Ovary (tissue), 3 donors: ENCODE results near the gene ROCK1.

Experiments used
- EP300 ChIP-seq: sonication (generic); formaldehyde crosslinking; IDR thresholded peaks from one replicate; pipeline ENCODE4 v1.6.1; 2017; ENCODE audit warnings: antibody characterized with exemption
- POLR2A ChIP-seq: fragments of 450-650 bp; IDR thresholded peaks from one replicate; pipeline ENCODE4 v1.6.1; 2017; ENCODE audit warnings: antibody characterized with exemption, mild to moderate bottlenecking, moderate library complexity
- TF ChIP-seq, protein P1 (sequence below), 3 donors: fragments of 450-650 bp in 2 of 3; fragments of 200-600 bp in 1 of 3; IDR thresholded peaks; one replicate each; pipeline versions ENCODE4 v1.5.1 to v1.8.0; 2016 to 2022; ENCODE audit warnings: antibody characterized with exemption in 3 of 3, mild to moderate bottlenecking in 1 of 3
- donor health status: DM: no; HTN: no; CAD: no.

DNA sequence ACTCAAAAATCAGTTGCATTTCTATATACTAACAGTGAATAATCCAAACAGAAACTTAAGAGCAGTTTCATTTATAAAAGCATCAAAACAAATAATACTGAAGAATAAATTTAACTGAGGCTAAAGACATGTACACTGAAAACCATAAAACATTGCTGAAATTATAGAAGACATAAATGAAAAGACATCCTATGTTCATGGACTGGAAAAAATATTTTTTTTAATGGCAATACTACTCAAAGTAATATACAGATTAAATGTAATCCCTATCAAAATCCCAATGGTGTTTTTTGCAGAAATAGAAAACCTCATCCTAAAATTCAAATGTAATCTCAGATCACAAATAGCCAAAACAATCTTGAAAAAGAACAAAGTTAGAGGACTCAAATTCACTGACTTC lies 28.6 kb downstream of the ROCK1 start:
- TF ChIP-seq, protein P1, sequence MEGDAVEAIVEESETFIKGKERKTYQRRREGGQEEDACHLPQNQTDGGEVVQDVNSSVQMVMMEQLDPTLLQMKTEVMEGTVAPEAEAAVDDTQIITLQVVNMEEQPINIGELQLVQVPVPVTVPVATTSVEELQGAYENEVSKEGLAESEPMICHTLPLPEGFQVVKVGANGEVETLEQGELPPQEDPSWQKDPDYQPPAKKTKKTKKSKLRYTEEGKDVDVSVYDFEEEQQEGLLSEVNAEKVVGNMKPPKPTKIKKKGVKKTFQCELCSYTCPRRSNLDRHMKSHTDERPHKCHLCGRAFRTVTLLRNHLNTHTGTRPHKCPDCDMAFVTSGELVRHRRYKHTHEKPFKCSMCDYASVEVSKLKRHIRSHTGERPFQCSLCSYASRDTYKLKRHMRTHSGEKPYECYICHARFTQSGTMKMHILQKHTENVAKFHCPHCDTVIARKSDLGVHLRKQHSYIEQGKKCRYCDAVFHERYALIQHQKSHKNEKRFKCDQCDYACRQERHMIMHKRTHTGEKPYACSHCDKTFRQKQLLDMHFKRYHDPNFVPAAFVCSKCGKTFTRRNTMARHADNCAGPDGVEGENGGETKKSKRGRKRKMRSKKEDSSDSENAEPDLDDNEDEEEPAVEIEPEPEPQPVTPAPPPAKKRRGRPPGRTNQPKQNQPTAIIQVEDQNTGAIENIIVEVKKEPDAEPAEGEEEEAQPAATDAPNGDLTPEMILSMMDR (IDR thresholded peaks at IDR 0.05): no peak
- TF ChIP-seq EP300 (no peak), POLR2A (no peak)
